Effector memory CD4-positive, alpha-beta T cell (primary cell): ENCODE data around the gene XCL2.

Source experiments
- DNase-seq, 3 donors: peaks; one replicate each; pipeline ENCODE4 v3.0.0-alpha.2; 2020
- H3K27ac ChIP-seq: 2 replicates; pipeline ENCODE4 v1.7.0; 2013; ENCODE audit warnings: mild to moderate bottlenecking, low read length, moderate library complexity; ENCODE audit not compliant: insufficient read depth, poor library complexity, severe bottlenecking
- H3K27me3 ChIP-seq: replicated peaks from 2 replicates; pipeline ENCODE4 v1.7.0; 2013; ENCODE audit warnings: mild to moderate bottlenecking, low read length; ENCODE audit not compliant: insufficient read depth, control insufficient read depth, poor library complexity, severe bottlenecking
- H3K36me3 ChIP-seq: 2 replicates; pipeline ENCODE4 v1.7.0; 2013; ENCODE audit warnings: mild to moderate bottlenecking, low read length, moderate library complexity; ENCODE audit not compliant: control insufficient read depth, insufficient read depth
- H3K4me1 ChIP-seq: 2 replicates; pipeline ENCODE4 v1.7.0; 2013; ENCODE audit warnings: low read length, mild to moderate bottlenecking; ENCODE audit not compliant: control insufficient read depth, insufficient read depth, poor library complexity, severe bottlenecking
- H3K4me3 ChIP-seq: 2 replicates; pipeline ENCODE4 v1.7.0; 2013; ENCODE audit warnings: low read length, low read depth, mild to moderate bottlenecking; ENCODE audit not compliant: insufficient read depth, poor library complexity, severe bottlenecking
- H3K9me3 ChIP-seq: 2 replicates; pipeline ENCODE4 v1.7.0; 2013; ENCODE audit warnings: mild to moderate bottlenecking, low read length, moderate library complexity; ENCODE audit not compliant: control insufficient read depth

XCL2 gene

DNA sequence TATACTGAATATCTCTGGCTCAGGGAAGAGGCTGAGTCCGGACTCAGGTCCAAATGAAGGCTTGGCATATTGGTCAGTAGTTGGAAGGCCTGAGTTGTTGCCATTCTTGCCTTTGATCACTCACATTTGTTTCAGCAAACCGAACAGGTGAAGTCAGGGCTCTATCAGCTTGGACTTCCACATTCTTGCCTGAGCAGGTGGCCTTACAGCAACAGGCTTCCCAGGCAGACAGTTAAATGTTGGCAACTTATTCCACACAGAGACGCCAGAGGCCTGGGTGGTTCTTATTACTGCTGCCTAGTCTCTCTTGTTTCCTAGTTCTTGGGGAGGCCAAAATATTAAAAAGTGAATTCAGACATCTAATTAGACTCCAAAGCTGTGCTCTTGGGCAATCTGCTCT, 36.6 kb downstream of the XCL2 start:
- Histone ChIP-seq H3K4me3 (no peak overlapping the region), H3K9me3 (no peaks in the 10 kb centered on the region), H3K27ac (no peak overlapping the region), H3K27me3 (no peaks in the 10 kb centered on the region), H3K36me3 (no peaks in the 10 kb centered on the region), H3K4me1 (no peaks in the 10 kb centered on the region)
- DNase-seq: no peak

DNA sequence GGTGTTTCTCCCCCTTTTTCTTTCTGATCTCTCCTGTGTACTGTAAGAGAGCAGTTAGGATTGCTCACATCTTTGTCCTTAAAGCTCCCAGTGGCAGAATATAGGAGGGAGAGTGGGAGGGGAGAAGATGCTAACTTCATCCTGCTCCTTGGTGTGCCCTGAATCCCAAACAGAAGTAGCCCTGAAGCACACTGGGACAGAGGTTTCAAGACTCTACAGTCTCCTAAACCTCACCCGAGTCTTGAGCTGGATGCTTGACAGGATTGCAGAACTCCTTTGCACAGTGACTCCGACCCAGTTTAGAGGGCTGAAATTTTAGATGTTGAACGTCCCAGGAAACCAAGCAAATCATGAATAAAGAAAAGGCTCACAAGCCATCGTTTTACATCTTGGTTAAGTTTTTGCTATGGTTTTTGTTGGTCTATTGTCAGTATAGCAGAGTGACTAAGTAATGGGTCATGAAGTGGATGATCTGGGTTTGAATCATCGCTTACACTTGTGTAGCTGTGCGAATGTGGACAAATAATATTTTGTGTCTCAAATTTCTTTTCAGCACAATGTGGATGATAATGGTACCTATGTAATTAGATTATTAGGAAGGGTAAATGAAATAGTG, 37.5 kb downstream of the XCL2 start:
- H3K9me3 ChIP-seq: no peaks in the 10 kb centered on the region
- H3K27me3 ChIP-seq: no peaks in the 10 kb centered on the region
- no peak overlapping the region for H3K4me3 ChIP-seq
- no peaks in the 10 kb centered on the region for H3K36me3 ChIP-seq
- no peak overlapping the region for H3K27ac ChIP-seq
- H3K4me1 ChIP-seq: no peaks in the 10 kb centered on the region
- no peak for DNase-seq

DNA sequence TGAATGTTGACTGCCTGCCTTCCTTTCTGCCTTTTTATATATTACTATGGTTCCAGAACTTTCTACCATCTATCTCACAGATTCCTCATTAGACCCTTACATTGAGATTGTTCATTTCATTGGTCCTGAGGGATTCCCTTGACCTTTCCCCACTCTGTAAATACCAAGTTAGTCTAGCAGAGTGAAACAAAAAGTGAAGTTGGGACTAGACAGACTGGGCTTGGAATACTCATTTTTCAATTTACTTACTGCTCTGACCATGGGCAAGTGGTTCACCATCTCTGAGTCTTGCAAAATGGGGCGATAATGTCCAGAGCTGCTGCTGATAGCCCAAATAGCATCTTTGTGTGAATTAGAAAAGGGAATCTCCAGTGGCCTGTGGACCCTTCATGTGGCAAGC, 38.8 kb downstream of the XCL2 start:
- Histone ChIP-seq H3K4me1 (no peaks in the 10 kb centered on the region), H3K27ac (no peak overlapping the region), H3K4me3 (no peak overlapping the region), H3K9me3 (no peaks in the 10 kb centered on the region), H3K27me3 (no peaks in the 10 kb centered on the region), H3K36me3 (no peaks in the 10 kb centered on the region)
- DNase-seq: no peak

DNA sequence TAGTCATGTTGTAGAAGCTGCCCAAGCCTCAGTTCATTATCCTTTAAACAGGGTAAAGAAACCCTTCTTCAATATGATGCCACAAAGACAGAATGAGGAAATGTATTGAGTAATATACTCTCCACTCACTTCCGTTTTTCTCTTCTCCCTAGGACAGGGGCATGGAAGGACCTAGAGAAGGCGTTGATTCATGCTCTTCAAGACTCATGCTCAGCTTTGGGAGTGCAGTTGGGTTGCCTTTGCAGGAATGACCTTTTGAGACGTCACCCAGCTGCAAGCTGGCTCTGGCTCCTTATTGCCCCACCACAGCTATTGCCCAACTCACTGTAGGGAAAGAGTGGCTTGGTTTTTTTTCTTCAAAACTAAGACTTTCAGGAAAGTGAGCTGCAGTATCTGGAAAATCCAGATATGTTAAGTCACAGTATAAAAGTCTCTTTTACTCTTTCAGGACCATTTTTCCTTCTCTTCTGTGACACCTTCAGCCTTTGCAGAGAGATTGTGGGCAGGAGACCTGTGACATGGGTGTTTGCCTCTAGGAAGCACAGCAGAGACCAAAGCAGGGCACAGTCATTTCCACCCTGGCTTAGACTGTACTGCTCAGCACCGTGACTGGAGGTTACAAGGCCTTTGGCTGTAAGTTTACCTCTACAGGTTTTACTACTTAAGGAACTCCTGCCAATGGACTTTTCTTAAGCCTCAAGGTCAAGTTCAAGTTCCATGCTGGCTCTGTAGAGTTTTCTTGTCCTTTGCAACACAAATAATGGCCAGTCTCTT, 39.5 kb downstream of the XCL2 start:
- no peak for DNase-seq
- Histone ChIP-seq H3K4me1 (no peaks in the 10 kb centered on the region), H3K9me3 (no peaks in the 10 kb centered on the region), H3K27me3 (no peaks in the 10 kb centered on the region), H3K36me3 (no peaks in the 10 kb centered on the region), H3K4me3 (no peak overlapping the region), H3K27ac (no peak overlapping the region)

DNA sequence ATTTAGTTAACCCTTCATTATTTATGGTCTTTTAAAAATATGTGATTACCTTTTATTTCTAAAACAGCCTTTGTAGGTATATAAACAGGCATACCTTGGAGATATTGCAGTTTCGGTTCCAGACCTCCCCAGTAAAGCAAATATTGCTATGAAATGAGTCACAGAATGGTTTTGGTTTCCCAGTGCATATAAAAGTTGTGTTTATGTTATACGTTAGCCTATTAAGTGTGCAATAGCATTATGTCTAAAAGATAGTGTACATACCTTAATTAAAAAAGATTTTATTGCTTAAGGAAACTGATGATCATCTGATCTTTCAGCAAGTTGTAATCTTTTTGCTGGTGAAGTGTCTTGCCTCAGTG, 44.1 kb downstream of the XCL2 start:
- Histone ChIP-seq H3K36me3 (no peaks in the 10 kb centered on the region), H3K27me3 (no peaks in the 10 kb centered on the region), H3K4me3 (no peak overlapping the region), H3K27ac (no peak overlapping the region), H3K9me3 (no peaks in the 10 kb centered on the region), H3K4me1 (no peaks in the 10 kb centered on the region)
- no peak for DNase-seq

DNA sequence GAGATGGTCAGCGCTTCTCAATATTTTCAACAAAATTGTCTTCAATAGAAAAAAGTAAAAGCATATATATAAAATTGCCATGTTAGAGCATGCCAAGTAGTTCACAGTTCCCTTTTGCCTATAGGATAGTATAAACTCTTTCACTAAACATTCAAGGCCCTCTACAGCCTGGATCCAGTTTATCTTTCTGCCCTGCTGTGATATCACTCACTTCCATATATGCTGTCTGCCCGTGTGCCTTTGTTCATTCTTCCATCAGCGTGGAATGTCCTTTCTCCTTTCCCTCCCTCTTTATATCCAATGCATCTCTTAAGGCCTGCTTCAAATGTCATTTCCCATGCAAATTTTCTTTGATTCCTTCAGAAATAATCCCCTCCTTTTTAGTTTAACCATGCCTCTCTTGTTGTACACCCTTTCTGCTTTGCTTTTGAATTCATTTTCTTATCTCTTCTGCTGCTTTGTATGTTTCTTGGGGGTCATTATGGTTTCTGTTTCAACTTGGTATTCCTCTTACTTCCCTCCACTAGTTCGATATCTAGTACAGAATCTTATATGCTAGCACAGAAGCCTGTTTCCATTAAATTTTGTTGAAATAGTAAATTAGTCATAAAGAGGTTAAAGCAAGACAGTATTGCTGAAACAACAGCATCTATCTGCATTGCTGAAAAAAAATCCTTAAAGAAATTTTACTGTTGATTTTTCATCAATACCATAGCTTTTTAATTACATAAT, 44.7 kb downstream of the XCL2 start:
- Histone ChIP-seq H3K4me3 (no peak overlapping the region), H3K9me3 (no peaks in the 10 kb centered on the region), H3K27me3 (no peaks in the 10 kb centered on the region), H3K36me3 (no peaks in the 10 kb centered on the region), H3K27ac (no peak overlapping the region), H3K4me1 (no peaks in the 10 kb centered on the region)
- no peak for DNase-seq

DNA sequence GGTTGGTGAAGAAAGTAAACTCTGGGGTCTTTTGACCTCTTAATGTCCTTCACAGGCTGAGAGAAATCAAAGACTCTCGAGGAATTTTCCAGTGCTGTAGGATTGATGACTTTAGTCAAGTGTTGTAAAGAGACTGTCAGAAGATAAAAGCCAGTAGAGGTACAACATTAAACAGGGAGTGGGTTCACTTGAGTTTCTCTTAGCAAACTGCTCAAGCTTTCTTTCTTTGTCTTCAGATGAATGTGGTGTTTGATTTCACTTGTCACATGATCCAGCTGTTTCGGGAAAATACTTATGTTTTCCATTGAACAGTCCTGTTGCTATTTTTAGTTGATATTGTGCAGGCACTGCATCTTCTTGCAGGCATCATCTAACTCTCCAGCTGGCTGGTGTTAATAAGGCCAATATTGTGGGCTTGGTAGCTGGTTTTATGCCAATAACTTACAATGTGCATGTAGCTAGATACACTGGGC, 45.6 kb downstream of the XCL2 start:
- Histone ChIP-seq H3K27ac (no peak overlapping the region), H3K36me3 (no peaks in the 10 kb centered on the region), H3K9me3 (no peaks in the 10 kb centered on the region), H3K27me3 (no peaks in the 10 kb centered on the region), H3K4me3 (no peak overlapping the region), H3K4me1 (no peaks in the 10 kb centered on the region)
- DNase-seq: no peak

DNA sequence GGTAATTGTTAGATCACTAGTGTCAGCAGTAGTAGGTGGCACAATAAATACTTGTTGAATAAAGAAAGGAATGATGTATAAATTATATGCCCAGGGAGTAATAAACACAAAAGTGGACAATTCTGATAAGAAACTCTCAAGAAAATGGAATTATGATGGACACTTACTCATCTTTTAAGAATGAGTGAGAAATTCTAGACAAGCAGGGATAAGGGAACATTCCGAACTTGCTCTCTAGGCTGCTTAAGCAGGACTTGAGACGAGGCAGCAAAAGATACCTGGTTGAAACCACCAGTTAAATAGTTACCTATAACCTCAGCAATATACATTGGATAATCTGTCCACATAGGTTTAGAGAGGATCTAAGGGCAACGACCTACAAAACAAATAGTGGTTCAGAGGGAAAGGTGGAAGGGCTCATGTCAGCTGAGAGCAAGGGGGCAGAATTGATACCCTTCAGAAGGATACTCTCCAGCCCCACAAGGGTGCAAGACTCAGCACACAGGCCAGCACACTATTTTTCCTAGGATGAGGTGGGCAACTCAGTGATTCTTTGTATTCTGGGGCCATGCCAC, 46.3 kb downstream of the XCL2 start:
- Histone ChIP-seq H3K9me3 (no peaks in the 10 kb centered on the region), H3K4me3 (no peak overlapping the region), H3K4me1 (no peaks in the 10 kb centered on the region), H3K36me3 (no peaks in the 10 kb centered on the region), H3K27me3 (no peaks in the 10 kb centered on the region), H3K27ac (no peak overlapping the region)
- DNase-seq: no peak

DNA sequence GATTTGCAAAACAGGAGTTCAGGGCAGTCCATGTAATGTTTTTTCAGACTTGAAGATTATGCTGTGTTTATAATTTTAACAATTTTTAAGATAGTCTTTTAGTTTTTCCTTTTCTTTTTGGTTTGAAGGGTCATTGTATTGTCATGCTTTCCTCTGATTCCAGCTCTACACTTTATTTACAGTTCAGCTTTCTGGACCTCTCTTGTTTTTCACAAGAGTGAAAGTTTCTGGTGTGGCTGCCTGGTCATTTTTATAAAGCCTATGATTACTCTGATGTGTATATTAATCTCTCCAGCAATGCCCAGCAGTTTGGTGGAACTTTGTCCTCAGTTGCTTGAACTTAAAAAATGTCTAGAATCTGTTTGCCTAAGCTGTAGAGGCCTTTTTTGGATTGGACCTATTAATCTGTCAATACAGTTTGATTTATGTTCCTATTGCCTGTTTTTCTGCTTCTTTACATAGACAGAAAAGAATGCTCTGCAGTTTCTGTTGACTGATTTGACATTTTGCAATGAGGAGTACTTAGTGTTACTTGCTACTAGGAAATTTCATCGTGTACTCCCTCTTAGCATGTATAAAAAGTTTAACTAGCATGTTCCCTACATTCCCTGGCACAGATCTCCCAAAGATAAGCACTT, 52.2 kb downstream of the XCL2 start:
- H3K27me3 ChIP-seq: no peaks in the 10 kb centered on the region
- H3K36me3 ChIP-seq: no peaks in the 10 kb centered on the region
- H3K4me3 ChIP-seq: no peak overlapping the region
- H3K9me3 ChIP-seq: no peaks in the 10 kb centered on the region
- no peak overlapping the region for H3K27ac ChIP-seq
- H3K4me1 ChIP-seq: no peaks in the 10 kb centered on the region
- no peak for DNase-seq
